SK-N-SH treated with all-trans-retinoic acid at 6 μM for 48 hours (cell line): ENCODE data around the gene KASH5.

Experiments
- ATAC-seq: fragments of 200-7000 bp; cut with Tn5 transposase; 3 replicates; pipeline ENCODE4 v1.9.1; 2020; ENCODE audit warnings: mild to moderate bottlenecking, moderate library complexity
- ARNTL ChIP-seq: fragments of 450-650 bp; formaldehyde crosslinking; IDR thresholded peaks from 2 replicates; pipeline ENCODE4 v1.5.0; 2020; ENCODE audit warnings: low read depth, mild to moderate bottlenecking, moderate library complexity, borderline replicate concordance
- BACH2 ChIP-seq: fragments of 250-450 bp; sonication (Bioruptor Pico); IDR thresholded peaks from 2 replicates; pipeline ENCODE4 v1.9.0; 2021; ENCODE audit warnings: mild to moderate bottlenecking, borderline replicate concordance
- CSDC2 ChIP-seq: fragments of 250-450 bp; sonication (Bioruptor Pico); IDR thresholded peaks from 2 replicates; pipeline ENCODE4 v1.5.0; 2020; ENCODE audit warnings: mild to moderate bottlenecking, moderate library complexity
- ESRRG ChIP-seq: fragments of 250-450 bp; sonication (Bioruptor Pico); IDR thresholded peaks from 2 replicates; pipeline ENCODE4 v1.6.1; 2021; ENCODE audit warnings: mild to moderate bottlenecking
- GLIS3 ChIP-seq: fragments of 250-450 bp; sonication (Bioruptor Pico); IDR thresholded peaks from 2 replicates; pipeline ENCODE4 v1.5.0; 2020; ENCODE audit warnings: mild to moderate bottlenecking, moderate library complexity
- ISL1 ChIP-seq: fragments of 250-450 bp; sonication (Bioruptor Pico); IDR thresholded peaks from 2 replicates; pipeline ENCODE4 v2.1.2; 2022; ENCODE audit warnings: mild to moderate bottlenecking, moderate library complexity
- OSR1 ChIP-seq: fragments of 250-450 bp; sonication (Bioruptor Pico); IDR thresholded peaks from 2 replicates; pipeline ENCODE4 v1.8.0; 2022; ENCODE audit warnings: moderate library complexity, mild to moderate bottlenecking, inconsistent platforms
- PPARA ChIP-seq: fragments of 250-450 bp; sonication (Bioruptor Pico); IDR thresholded peaks from 2 replicates; pipeline ENCODE4 v1.5.0; 2020; ENCODE audit warnings: mild to moderate bottlenecking, borderline replicate concordance
- RARB ChIP-seq: fragments of 250-450 bp; sonication (Bioruptor Pico); IDR thresholded peaks from 2 replicates; pipeline ENCODE4 v1.8.0; 2021; ENCODE audit warnings: mild to moderate bottlenecking, moderate library complexity
- SNAI2 ChIP-seq: fragments of 250-450 bp; sonication (Bioruptor Pico); IDR thresholded peaks from 2 replicates; pipeline ENCODE4 v1.5.0; 2020; ENCODE audit warnings: mild to moderate bottlenecking, moderate library complexity
- TCF4 ChIP-seq: fragments of 250-450 bp; sonication (Bioruptor Pico); IDR thresholded peaks from 2 replicates; pipeline ENCODE4 v1.8.0; 2021; ENCODE audit warnings: mild to moderate bottlenecking, moderate library complexity, borderline replicate concordance
- TOX ChIP-seq: fragments of 250-450 bp; sonication (Bioruptor Pico); IDR thresholded peaks from 2 replicates; pipeline ENCODE4 v1.8.0; 2021; ENCODE audit warnings: mild to moderate bottlenecking, moderate library complexity, borderline replicate concordance
- ZC3H10 ChIP-seq: fragments of 250-450 bp; sonication (Bioruptor Pico); IDR thresholded peaks from 2 replicates; pipeline ENCODE4 v1.5.1; 2021; ENCODE audit warnings: mild to moderate bottlenecking, moderate library complexity
- ZFP3 ChIP-seq: fragments of 250-450 bp; sonication (Bioruptor Pico); IDR thresholded peaks from 2 replicates; pipeline ENCODE4 v1.5.0; 2020; ENCODE audit warnings: mild to moderate bottlenecking, moderate library complexity
- ZFP30 ChIP-seq: fragments of 450-650 bp; formaldehyde crosslinking; IDR thresholded peaks from 2 replicates; pipeline ENCODE4 v1.5.0; 2022; ENCODE audit warnings: mild to moderate bottlenecking, moderate library complexity
- ZNF565 ChIP-seq: fragments of 450-650 bp; formaldehyde crosslinking; conservative IDR thresholded peaks from 2 replicates; pipeline ENCODE4 v1.5.0; 2020; ENCODE audit warnings: low read depth, mild to moderate bottlenecking, moderate library complexity
- ZNF70 ChIP-seq: fragments of 450-650 bp; formaldehyde crosslinking; IDR thresholded peaks from 2 replicates; pipeline ENCODE4 v1.5.0; 2020; ENCODE audit warnings: mild to moderate bottlenecking, moderate library complexity
- TF ChIP-seq, protein P1 (sequence below): fragments of 250-450 bp; sonication (Bioruptor Pico); IDR thresholded peaks from 2 replicates; pipeline ENCODE4 v1.5.1; 2021; ENCODE audit warnings: mild to moderate bottlenecking, moderate library complexity
- TF ChIP-seq, protein P2 (sequence below): fragments of 250-450 bp; sonication (Bioruptor Pico); IDR thresholded peaks from 2 replicates; pipeline ENCODE4 v1.8.0; 2020; ENCODE audit warnings: mild to moderate bottlenecking, moderate library complexity, borderline replicate concordance
- TF ChIP-seq, protein P3 (sequence below): fragments of 250-450 bp; sonication (Bioruptor Pico); IDR thresholded peaks from 2 replicates; pipeline ENCODE4 v1.5.0; 2020; ENCODE audit warnings: mild to moderate bottlenecking, moderate library complexity
- TF ChIP-seq, protein P4 (sequence below): fragments of 250-450 bp; sonication (Bioruptor Pico); IDR thresholded peaks from 2 replicates; pipeline ENCODE4 v1.5.1; 2020; ENCODE audit warnings: low read depth, mild to moderate bottlenecking, moderate library complexity

The KASH5 gene

DNA sequence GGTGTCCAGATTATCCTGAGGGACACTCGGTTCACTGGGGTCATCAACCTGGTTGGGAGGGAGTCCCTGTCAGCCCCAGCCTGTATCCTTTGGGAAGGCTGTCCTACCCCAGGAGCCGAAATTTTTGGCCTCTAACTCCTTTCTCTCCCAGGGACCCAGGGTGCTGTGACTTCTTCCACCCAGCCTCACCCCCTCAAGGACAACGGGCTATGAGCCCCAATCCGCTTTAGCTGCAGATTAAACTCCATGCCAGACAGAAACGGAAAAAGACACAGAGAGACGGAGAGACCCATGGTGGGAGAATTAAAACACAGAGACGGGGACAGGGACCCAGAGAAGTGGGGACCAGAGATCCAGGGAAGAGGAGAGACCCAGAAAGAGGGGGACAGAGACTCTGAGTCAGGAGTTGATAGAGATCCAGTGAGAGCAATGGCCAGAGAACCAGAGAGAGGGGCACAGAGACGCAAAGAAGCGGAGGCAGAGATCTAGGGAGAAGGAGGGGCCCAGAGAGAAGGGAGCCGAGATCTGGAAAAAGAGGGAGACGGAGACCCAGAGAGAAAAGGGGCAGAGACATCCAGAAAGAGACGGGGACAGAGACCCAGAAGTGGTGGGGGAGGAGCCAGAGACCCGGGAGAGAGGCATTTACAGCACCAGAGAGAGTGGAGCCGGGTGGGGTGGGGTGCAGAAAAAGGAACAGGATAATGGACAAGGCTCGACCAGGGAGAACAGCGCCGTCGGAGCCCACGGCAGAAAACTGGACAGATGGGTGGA is 52.6 kb downstream of the KASH5 start:
- no peak for TF ChIP-seq ZNF70
- no peak for TF ChIP-seq ZFP30
- TF ChIP-seq, protein P1, sequence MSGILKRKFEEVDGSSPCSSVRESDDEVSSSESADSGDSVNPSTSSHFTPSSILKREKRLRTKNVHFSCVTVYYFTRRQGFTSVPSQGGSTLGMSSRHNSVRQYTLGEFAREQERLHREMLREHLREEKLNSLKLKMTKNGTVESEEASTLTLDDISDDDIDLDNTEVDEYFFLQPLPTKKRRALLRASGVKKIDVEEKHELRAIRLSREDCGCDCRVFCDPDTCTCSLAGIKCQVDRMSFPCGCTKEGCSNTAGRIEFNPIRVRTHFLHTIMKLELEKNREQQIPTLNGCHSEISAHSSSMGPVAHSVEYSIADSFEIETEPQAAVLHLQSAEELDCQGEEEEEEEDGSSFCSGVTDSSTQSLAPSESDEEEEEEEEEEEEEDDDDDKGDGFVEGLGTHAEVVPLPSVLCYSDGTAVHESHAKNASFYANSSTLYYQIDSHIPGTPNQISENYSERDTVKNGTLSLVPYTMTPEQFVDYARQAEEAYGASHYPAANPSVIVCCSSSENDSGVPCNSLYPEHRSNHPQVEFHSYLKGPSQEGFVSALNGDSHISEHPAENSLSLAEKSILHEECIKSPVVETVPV, result no peak
- TF ChIP-seq, protein P2, sequence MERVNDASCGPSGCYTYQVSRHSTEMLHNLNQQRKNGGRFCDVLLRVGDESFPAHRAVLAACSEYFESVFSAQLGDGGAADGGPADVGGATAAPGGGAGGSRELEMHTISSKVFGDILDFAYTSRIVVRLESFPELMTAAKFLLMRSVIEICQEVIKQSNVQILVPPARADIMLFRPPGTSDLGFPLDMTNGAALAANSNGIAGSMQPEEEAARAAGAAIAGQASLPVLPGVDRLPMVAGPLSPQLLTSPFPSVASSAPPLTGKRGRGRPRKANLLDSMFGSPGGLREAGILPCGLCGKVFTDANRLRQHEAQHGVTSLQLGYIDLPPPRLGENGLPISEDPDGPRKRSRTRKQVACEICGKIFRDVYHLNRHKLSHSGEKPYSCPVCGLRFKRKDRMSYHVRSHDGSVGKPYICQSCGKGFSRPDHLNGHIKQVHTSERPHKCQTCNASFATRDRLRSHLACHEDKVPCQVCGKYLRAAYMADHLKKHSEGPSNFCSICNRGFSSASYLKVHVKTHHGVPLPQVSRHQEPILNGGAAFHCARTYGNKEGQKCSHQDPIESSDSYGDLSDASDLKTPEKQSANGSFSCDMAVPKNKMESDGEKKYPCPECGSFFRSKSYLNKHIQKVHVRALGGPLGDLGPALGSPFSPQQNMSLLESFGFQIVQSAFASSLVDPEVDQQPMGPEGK (CRISPR knock-in tag), result no peak
- no peak for TF ChIP-seq ARNTL
- TF ChIP-seq GLIS3 (CRISPR knock-in tag), result no peak
- TF ChIP-seq, protein P3, sequence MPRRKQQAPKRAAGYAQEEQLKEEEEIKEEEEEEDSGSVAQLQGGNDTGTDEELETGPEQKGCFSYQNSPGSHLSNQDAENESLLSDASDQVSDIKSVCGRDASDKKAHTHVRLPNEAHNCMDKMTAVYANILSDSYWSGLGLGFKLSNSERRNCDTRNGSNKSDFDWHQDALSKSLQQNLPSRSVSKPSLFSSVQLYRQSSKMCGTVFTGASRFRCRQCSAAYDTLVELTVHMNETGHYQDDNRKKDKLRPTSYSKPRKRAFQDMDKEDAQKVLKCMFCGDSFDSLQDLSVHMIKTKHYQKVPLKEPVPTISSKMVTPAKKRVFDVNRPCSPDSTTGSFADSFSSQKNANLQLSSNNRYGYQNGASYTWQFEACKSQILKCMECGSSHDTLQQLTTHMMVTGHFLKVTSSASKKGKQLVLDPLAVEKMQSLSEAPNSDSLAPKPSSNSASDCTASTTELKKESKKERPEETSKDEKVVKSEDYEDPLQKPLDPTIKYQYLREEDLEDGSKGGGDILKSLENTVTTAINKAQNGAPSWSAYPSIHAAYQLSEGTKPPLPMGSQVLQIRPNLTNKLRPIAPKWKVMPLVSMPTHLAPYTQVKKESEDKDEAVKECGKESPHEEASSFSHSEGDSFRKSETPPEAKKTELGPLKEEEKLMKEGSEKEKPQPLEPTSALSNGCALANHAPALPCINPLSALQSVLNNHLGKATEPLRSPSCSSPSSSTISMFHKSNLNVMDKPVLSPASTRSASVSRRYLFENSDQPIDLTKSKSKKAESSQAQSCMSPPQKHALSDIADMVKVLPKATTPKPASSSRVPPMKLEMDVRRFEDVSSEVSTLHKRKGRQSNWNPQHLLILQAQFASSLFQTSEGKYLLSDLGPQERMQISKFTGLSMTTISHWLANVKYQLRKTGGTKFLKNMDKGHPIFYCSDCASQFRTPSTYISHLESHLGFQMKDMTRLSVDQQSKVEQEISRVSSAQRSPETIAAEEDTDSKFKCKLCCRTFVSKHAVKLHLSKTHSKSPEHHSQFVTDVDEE (CRISPR knock-in tag), result no peak
- TF ChIP-seq ISL1, result no peak
- no peak for TF ChIP-seq ZNF565 (CRISPR knock-in tag)
- TF ChIP-seq TOX (CRISPR knock-in tag), result no peak
- TF ChIP-seq PPARA (CRISPR knock-in tag), result no peak
- TF ChIP-seq SNAI2 (CRISPR knock-in tag), result no peak
- TF ChIP-seq, protein P4, sequence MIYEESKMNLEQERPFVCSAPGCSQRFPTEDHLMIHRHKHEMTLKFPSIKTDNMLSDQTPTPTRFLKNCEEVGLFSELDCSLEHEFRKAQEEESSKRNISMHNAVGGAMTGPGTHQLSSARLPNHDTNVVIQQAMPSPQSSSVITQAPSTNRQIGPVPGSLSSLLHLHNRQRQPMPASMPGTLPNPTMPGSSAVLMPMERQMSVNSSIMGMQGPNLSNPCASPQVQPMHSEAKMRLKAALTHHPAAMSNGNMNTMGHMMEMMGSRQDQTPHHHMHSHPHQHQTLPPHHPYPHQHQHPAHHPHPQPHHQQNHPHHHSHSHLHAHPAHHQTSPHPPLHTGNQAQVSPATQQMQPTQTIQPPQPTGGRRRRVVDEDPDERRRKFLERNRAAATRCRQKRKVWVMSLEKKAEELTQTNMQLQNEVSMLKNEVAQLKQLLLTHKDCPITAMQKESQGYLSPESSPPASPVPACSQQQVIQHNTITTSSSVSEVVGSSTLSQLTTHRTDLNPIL (CRISPR knock-in tag), result no peak
- no peak for TF ChIP-seq OSR1
- TF ChIP-seq ZFP3 (CRISPR knock-in tag), result no peak
- TF ChIP-seq ZC3H10 (CRISPR knock-in tag), result no peak
- TF ChIP-seq CSDC2, result no peak
- no peak for TF ChIP-seq RARB (CRISPR knock-in tag)
- TF ChIP-seq TCF4 (CRISPR knock-in tag), result no peak
- TF ChIP-seq ESRRG (CRISPR knock-in tag), result no peak
- no peak for ATAC-seq

DNA sequence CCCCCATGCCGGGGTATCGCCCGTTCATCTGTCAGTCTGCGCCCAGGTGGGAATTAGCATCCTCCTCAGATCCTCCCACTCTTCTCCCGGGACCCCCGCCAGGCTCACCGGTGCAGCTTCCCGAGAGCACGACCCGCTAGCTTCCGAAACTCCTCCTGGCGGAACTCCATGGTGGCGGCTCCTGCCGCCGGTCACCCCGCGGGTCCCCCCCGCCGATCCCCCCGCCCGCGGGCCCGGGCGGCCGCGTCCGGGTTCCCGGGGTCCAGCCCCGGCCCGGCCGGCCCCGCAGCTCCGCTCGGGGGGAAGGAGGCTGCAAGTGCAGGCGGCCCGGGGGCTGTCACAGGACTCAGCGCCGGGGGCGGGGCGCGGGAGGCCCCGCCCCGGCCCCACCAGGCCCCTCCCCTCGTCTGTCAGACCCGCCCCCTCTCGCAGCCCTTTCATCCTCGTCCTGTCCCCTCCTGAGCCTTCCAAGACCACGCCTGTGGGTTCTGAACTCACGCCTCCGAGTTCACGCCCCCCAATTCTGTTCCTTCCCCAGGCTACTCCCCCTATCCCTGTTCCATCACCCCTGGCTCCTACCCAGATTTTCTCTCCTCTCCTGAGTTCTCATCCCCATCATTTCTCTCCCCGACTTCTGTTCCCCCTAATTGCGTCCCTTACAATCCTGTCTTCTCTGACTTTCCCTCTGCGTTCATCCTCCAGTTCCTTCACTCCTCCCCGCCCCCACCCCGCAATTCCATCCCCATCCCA is 53.3 kb downstream of the KASH5 start, which contains the start of gene SLC17A7:
Gene SLC17A7 (minus strand): TSS at position 318 of the 750 bp plus-strand sequence. CDS start 148 bp downstream, at position 170.
- TF ChIP-seq BACH2 (CRISPR knock-in tag) (no peak), ZNF70 (no peak), ARNTL (no peak)
- TF ChIP-seq, protein P4 (CRISPR knock-in tag), result no peak
- ATAC-seq, result no peak

DNA sequence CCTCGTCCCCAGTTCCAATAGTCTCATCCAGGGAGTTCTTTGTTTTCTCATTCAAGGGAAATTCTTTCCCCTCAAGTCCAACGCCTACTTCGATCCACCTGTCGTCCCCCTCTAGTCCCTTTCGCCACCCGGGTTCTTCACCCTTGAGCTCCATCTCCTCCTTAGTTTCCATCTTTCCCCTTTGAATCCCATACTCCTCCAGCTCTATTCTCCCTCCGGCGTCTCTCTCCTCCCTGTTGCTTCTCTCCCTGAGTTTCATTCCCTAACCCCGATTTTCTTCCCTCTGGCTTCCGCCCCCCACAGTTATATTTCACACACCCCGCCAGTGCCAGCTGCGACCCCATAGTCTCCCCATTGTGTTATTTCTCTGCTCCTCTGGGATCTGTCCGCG is 53.9 kb downstream of the KASH5 start:
- TF ChIP-seq ZFP30 (no peak), ARNTL (no peak), BACH2 (CRISPR knock-in tag) (no peak), SNAI2 (CRISPR knock-in tag) (no peak), TCF4 (CRISPR knock-in tag) (no peak)
- no peak for ATAC-seq
